Stomach (tissue), 9 donors: ENCODE measurements around the gene TRAFD1. TPM values are rescaled to one million over a fixed set of nuclear protein-coding genes. Genes with fewer than 3 reads are reported as not detected.

Experiments
- DNase-seq, 2 donors: peaks; one replicate each; pipeline versions ENCODE4 v3.0.0 to v3.0.0-alpha.2; 2013 to 2019
- H3K27ac ChIP-seq, 5 donors: fragments of 200-600 bp in 4 of 5; sonication (generic) in 4 of 5; one replicate each; pipeline ENCODE4 v1.5.1; 2013 to 2019; ENCODE audit warnings: mild to moderate bottlenecking in 1 of 5, moderate library complexity in 1 of 5
- H3K27me3 ChIP-seq, 3 donors: fragments of 200-600 bp; sonication (generic); one replicate each; pipeline ENCODE4 v1.5.1; 2017 to 2019; ENCODE audit warnings: mixed run types in 1 of 3
- H3K36me3 ChIP-seq, 4 donors: fragments of 200-600 bp; sonication (generic); 1 replicate in 3 of 4; 2 replicates in 1 of 4; pipeline ENCODE4 v1.5.1; 2016 to 2019
- H3K4me1 ChIP-seq, 4 donors: fragments of 200-600 bp; sonication (generic); one replicate each; pipeline ENCODE4 v1.5.1; 2016 to 2019
- H3K4me3 ChIP-seq, 4 donors: fragments of 200-600 bp; sonication (generic) in 3 of 4; one replicate each; pipeline ENCODE4 v1.5.1; 2016 to 2019; ENCODE audit warnings: mild to moderate bottlenecking in 1 of 4
- H3K9me3 ChIP-seq, 4 donors: fragments of 200-600 bp; sonication (generic); one replicate each; pipeline ENCODE4 v1.5.1; 2016 to 2019
- EP300 ChIP-seq: sonication (generic); formaldehyde crosslinking; IDR thresholded peaks from one replicate; pipeline ENCODE4 v1.6.1; 2017; ENCODE audit warnings: antibody characterized with exemption
- POLR2A ChIP-seq, 4 donors: fragments of 450-650 bp; IDR thresholded peaks; one replicate each; pipeline ENCODE4 v1.6.1; 2016; ENCODE audit warnings: antibody characterized with exemption in 4 of 4, control low read depth in 2 of 4, mild to moderate bottlenecking in 1 of 4, moderate library complexity in 1 of 4
- POLR2AphosphoS5 ChIP-seq, 3 donors: sonication (generic); formaldehyde crosslinking; IDR thresholded peaks; one replicate each; pipeline ENCODE4 v1.6.1; 2016; ENCODE audit warnings: antibody characterized with exemption in 3 of 3
- WGBS, 5 donors: extraction: QIAGEN DNeasy Blood & Tissue Kit in 3 of 5; methylation state at CpG; one replicate each; pipeline versions ENCODE4 v1.1.5 to v1.1.7; 2013 to 2018; 5-methylcytosine and 5-hydroxymethylcytosine counted together
- intact Hi-C: fragments of 100-400 bp; cut with DNase I; formaldehyde crosslinking; loops from one replicate; pipeline ENCODE4 v1.15.1; 2023; ENCODE audit warnings: low total_unique reads
- polyA plus RNA-seq, 3 donors: library from polyadenylated mRNA; stranded (reverse); fragments of 200-250 nt; gene quantifications; one replicate each; pipeline ENCODE4 v1.2.3, GENCODE V29; 2013
- total RNA-seq, 5 donors: library from RNA; depleted of rRNA; stranded (reverse); fragments of >200 nt; gene quantifications; one replicate each; pipeline versions ENCODE4 v1.1.0 to v1.2.3, GENCODE V29; 2014 to 2016
- TF ChIP-seq, protein P1 (sequence below), 7 experiments: fragments of 450-650 bp in 4 of 7; fragments of 200-600 bp in 3 of 7; sonication (generic) in 3 of 7; IDR thresholded peaks; one replicate each; pipeline ENCODE4 v1.5.1; 2016 to 2019; ENCODE audit warnings: antibody characterized with exemption in 7 of 7, control low read depth in 2 of 7, mild to moderate bottlenecking in 1 of 7
- donor health status: healthy with polysubstance abuse.
- donor health status: Bipolar disorder and iron deficiency.
- donor health status: healthy.

TRAFD1 gene
- total and polyA plus RNA-seq, 8 donors: 11.3 to 49.0 (median 20.4) TPM

DNA sequence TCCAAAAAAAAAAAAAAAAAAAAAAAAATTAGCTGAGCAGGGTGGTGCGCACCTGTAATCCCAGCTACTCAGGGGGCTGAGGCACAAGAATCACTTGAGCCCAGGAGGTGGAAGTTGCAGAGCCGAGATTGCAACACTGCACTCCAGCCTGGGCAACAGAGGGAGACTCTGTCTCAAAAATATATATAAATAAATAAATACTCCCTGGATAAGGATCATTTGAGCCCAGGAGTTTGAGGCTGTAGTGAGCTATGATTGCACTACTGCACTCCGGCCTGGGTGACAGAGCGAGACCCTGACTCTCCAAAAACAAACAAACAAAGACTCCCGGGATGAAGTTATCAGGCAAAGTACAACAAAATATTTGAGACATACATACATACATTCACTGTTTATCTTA is 13.4 kb upstream of the TRAFD1 start:
- H3K36me3 ChIP-seq: no peaks in the 10 kb centered on the region
- no peak overlapping the region for H3K4me3 ChIP-seq
- no peaks in the 10 kb centered on the region for H3K9me3 ChIP-seq
- DNase-seq: no peak
- TF ChIP-seq POLR2A (IDR thresholded peaks at IDR 0.05) (no peak), EP300 (no peak), POLR2AphosphoS5 (IDR thresholded peaks at IDR 0.05) (no peak)
- TF ChIP-seq, protein P1, sequence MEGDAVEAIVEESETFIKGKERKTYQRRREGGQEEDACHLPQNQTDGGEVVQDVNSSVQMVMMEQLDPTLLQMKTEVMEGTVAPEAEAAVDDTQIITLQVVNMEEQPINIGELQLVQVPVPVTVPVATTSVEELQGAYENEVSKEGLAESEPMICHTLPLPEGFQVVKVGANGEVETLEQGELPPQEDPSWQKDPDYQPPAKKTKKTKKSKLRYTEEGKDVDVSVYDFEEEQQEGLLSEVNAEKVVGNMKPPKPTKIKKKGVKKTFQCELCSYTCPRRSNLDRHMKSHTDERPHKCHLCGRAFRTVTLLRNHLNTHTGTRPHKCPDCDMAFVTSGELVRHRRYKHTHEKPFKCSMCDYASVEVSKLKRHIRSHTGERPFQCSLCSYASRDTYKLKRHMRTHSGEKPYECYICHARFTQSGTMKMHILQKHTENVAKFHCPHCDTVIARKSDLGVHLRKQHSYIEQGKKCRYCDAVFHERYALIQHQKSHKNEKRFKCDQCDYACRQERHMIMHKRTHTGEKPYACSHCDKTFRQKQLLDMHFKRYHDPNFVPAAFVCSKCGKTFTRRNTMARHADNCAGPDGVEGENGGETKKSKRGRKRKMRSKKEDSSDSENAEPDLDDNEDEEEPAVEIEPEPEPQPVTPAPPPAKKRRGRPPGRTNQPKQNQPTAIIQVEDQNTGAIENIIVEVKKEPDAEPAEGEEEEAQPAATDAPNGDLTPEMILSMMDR (IDR thresholded peaks at IDR 0.05): no peak
- 47 to 63% (median 51%) methylated on average over 5 of the region's 5 CpGs for WGBS, 5 donors
- intact Hi-C loops: no loop called here
- no peaks in the 10 kb centered on the region for H3K27me3 ChIP-seq
- H3K27ac ChIP-seq: peak overlapping the region in 1 of 5 donors; percentile 51
- H3K4me1 ChIP-seq: peaks cover 13 to 54% (median 32%) of the 10 kb centered on the region in 4 donors

DNA sequence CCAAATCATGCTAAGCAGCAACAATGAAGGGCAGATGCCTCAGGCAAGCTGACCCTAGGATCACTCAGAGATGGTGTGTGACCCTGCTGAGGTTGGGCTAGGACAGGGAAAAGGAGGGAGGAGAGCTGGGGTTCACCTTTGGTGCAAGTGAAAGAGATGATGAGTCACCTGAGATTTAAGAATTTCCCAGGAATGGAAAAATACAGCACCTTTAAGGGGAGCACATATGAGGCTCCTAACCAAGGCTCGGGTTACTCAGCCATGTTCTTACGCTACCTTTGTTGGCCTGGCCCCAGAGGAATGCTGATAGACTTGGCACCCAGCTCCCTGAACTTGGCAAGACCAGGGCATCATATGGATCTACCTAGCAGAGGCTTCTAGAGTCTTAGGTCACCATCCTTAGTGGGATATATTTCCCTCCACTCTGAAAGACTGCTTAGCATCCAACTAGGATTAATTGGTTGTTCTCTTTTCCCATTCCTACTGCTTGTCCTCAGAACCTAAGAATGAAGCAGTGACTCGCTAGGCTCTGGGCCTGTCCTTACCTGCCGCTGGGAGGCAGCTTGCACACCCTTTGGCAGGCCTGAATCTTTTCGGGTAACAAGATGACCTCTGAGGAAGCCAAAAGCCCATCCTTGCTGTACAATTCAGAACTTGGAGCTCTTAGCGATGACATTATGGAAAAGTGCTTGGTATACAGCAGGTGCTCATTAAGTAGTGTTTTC is 12.8 kb upstream of the TRAFD1 start:
- Histone ChIP-seq H3K27ac (peak overlapping the region in 1 of 5 donors; percentile 51), H3K27me3 (no peaks in the 10 kb centered on the region), H3K36me3 (no peaks in the 10 kb centered on the region), H3K9me3 (no peaks in the 10 kb centered on the region), H3K4me3 (no peak overlapping the region), H3K4me1 (peaks cover 7 to 54% (median 27%) of the 10 kb centered on the region in 4 donors)
- peak in 1 of 2 donors; percentile 85 for DNase-seq
- no peak for TF ChIP-seq POLR2A (IDR thresholded peaks at IDR 0.05)
- TF ChIP-seq, protein P1 (IDR thresholded peaks at IDR 0.05): no peak
- WGBS, 5 donors: 69 to 84% (median 73%) methylated on average over 6 of the region's 6 CpGs
- intact Hi-C loops: no loop called here

- no peak overlapping the region for H3K27ac ChIP-seq
- no peaks in the 10 kb centered on the region for H3K36me3 ChIP-seq
- 89 to 94% (median 90%) methylated on average over 6 of the region's 6 CpGs for WGBS, 5 donors
- peaks cover 0 to 44% (median 18%) of the 10 kb centered on the region in 4 donors for H3K4me1 ChIP-seq
- no peaks in the 10 kb centered on the region for H3K9me3 ChIP-seq
- intact Hi-C loops: no loop called here
- no peak overlapping the region for H3K4me3 ChIP-seq
- no peaks in the 10 kb centered on the region for H3K27me3 ChIP-seq
- DNase-seq: peak in 1 of 2 donors; percentile 7
- TF ChIP-seq POLR2AphosphoS5 (IDR thresholded peaks at IDR 0.05) (no peak), POLR2A (IDR thresholded peaks at IDR 0.05) (no peak), EP300 (no peak)
- TF ChIP-seq, protein P1 (IDR thresholded peaks at IDR 0.05): no peak
Observed at GRCh38 chr12:112115259-112116045, 9.9 kb upstream of the TRAFD1 start.

- 37 to 52% (median 40%) methylated on average over 7 of the region's 7 CpGs for WGBS, 5 donors
Observed at GRCh38 chr12:112116232-112117060, 8.9 kb upstream of the TRAFD1 start.

More at GRCh38 chr12:112116232-112117060, 8.9 kb upstream of the TRAFD1 start:
- TF ChIP-seq POLR2AphosphoS5 (IDR thresholded peaks at IDR 0.05): peak in 1 of 3 donors; percentile 24
- TF ChIP-seq, protein P1 (IDR thresholded peaks at IDR 0.05): no peak
- intact Hi-C loops: no loop called here
- peak; percentile 69 to 86 for DNase-seq
- no peaks in the 10 kb centered on the region for H3K9me3 ChIP-seq
- H3K36me3 ChIP-seq: no peaks in the 10 kb centered on the region
- H3K4me3 ChIP-seq: peak overlapping the region in 1 of 4 donors; percentile 7
- peaks cover 0 to 40% (median 16%) of the 10 kb centered on the region in 4 donors for H3K4me1 ChIP-seq
- no peaks in the 10 kb centered on the region for H3K27me3 ChIP-seq
- H3K27ac ChIP-seq: peak overlapping the region; percentile 16 to 70 (median 56)
